Aorta (tissue), 5 donors: ENCODE measurements around the gene VSIG4. TPM values are rescaled to one million over a fixed set of nuclear protein-coding genes. Genes with fewer than 3 reads are reported as not detected.

Experiments
- ATAC-seq: fragments of 200-7000 bp; cut with Tn5 transposase; one replicate; pipeline ENCODE4 v1.9.1; 2022; ENCODE audit warnings: moderate library complexity; ENCODE audit not compliant: low FRiP score
- DNase-seq, 2 donors: peaks; one replicate each; pipeline ENCODE4 v3.0.0-alpha.2; 2020
- H3K27ac ChIP-seq, 2 donors: one replicate each; pipeline ENCODE4 v1.5.1; 2013; ENCODE audit warnings: low read length in 2 of 2, mild to moderate bottlenecking in 2 of 2, moderate library complexity in 2 of 2, control low read depth in 1 of 2, inconsistent platforms in 1 of 2, low read depth in 1 of 2
- H3K27me3 ChIP-seq, 2 donors: one replicate each; pipeline ENCODE4 v1.6.1; 2013; ENCODE audit warnings: control low read depth in 1 of 2, low read length in 1 of 2, mild to moderate bottlenecking in 1 of 2, moderate library complexity in 1 of 2; ENCODE audit not compliant: insufficient read depth in 2 of 2, control insufficient read depth in 1 of 2
- H3K36me3 ChIP-seq, 2 donors: one replicate each; pipeline ENCODE4 v1.6.1; 2013; ENCODE audit warnings: control low read depth in 1 of 2, low read length in 1 of 2, mild to moderate bottlenecking in 1 of 2; ENCODE audit not compliant: insufficient read depth in 2 of 2, control insufficient read depth in 1 of 2
- H3K4me1 ChIP-seq, 2 donors: one replicate each; pipeline ENCODE4 v1.6.1; 2013; ENCODE audit warnings: low read length in 2 of 2, control low read depth in 1 of 2, mild to moderate bottlenecking in 1 of 2, moderate library complexity in 1 of 2; ENCODE audit not compliant: insufficient read depth in 2 of 2, control insufficient read depth in 1 of 2
- H3K4me3 ChIP-seq, 2 donors: one replicate each; pipeline ENCODE4 v1.5.1; 2013; ENCODE audit warnings: low read length in 2 of 2, control low read depth in 1 of 2, mild to moderate bottlenecking in 1 of 2
- H3K9me3 ChIP-seq: one replicate; pipeline ENCODE4 v1.6.1; 2013; ENCODE audit warnings: mild to moderate bottlenecking, low read length; ENCODE audit not compliant: control insufficient read depth
- WGBS, 2 donors: extraction: QIAGEN DNeasy Blood & Tissue Kit; methylation state at CpG; one replicate each; pipeline ENCODE4 v1.1.7; 2013; 5-methylcytosine and 5-hydroxymethylcytosine counted together
- intact Hi-C, 2 donors: fragments of 100-400 bp; cut with DNase I; formaldehyde crosslinking; loops; one replicate each; pipeline versions ENCODE4 v1.14.2 to v1.15.0; 2022
- polyA plus RNA-seq, 2 donors: library from polyadenylated mRNA; stranded (reverse); fragments of 200-250 nt; gene quantifications; one replicate each; pipeline ENCODE4 v1.2.3, GENCODE V29; 2013
- total RNA-seq, 2 donors: library from RNA; stranded (reverse); fragmentation: NEBNext Ultra II Directional; extraction: Animal tissue kit (Norgen Biotek cat#: 25700); gene quantifications; one replicate each; pipeline ENCODE4 v1.2.1, GENCODE V29; 2021
- donor health status: healthy with polysubstance abuse.
- donor health status: Bipolar disorder and iron deficiency.
- donor health status: DM: no; HTN: no; CAD: no.
- donor health status: DM: no; HTN: no; CAD: no.
- donor health status: DM: yes; HTN: yes; CAD: no.

The VSIG4 gene
- total and polyA plus RNA-seq, 4 donors, result 20.6 to 115 (median 109) TPM

DNA sequence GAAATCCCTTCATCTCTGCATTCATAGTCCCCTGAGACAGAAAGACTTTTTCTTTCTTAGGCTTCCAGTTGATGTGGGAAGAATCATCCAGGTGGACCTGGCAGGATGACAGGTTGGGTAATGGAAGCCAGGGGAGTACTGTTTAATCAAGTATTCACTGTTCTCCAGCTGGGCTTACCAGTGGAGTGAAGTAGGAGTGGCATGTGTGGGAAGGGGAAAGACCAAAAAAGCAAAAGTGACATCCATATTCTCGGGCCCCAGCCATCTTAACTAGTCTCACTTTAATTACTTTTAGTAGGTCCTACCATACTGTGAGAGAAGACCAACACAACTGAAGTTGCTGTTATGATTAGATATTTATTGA is 18.5 kb downstream of the VSIG4 start:
- Histone ChIP-seq H3K27me3 (peaks cover 0 to 3% of the 10 kb centered on the region in 2 donors), H3K4me3 (no peak overlapping the region), H3K36me3 (no peaks in the 10 kb centered on the region), H3K4me1 (no peaks in the 10 kb centered on the region), H3K27ac (no peak overlapping the region), H3K9me3 (no peaks in the 10 kb centered on the region)
- WGBS, 2 donors, result 62 to 68% methylated on average over 1 of the region's 1 CpG
- DNase-seq (no peak), ATAC-seq (no peak)
- intact Hi-C loops, result no loop called here

DNA sequence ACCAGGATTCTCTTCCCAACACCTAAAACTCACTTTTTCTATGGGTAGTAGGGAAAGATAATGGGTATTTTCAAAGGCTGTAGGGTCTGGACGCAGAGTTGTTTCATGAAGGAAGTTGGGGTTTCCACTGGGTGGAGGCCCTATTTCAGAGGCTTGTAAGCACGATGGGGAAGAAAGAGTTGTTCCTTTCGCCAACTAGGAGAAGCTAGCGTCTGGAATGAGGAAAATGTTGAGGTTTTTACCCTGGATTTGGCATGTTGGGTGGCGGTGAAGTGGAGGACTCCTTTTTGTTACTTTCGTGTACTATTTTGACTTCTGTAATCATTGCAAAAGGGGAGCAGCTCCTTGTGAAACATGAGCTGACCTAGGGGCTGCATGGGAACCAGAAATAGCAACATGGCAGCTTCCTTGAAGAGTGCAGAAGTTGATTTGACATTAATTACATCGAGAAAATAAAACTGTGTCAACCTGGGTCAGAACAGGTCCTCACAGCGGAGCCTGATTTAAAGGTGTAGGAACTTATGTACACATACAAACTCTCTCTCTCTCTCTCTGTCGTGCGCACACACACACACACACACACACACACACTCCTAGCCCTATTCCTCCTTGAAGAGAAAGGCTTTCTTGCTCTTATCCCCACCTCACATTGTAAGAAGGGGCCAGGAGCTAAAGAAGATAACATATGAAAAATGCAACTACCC is 19.1 kb downstream of the VSIG4 start:
- DNase-seq (no peak), ATAC-seq (no peak)
- Histone ChIP-seq H3K36me3 (no peaks in the 10 kb centered on the region), H3K27me3 (peaks cover 0 to 3% of the 10 kb centered on the region in 2 donors), H3K4me3 (no peak overlapping the region), H3K4me1 (no peaks in the 10 kb centered on the region), H3K9me3 (no peaks in the 10 kb centered on the region), H3K27ac (no peak overlapping the region)
- intact Hi-C loops, result no loop called here
- 48 to 73% methylated on average over 10 of the region's 10 CpGs for WGBS, 2 donors

DNA sequence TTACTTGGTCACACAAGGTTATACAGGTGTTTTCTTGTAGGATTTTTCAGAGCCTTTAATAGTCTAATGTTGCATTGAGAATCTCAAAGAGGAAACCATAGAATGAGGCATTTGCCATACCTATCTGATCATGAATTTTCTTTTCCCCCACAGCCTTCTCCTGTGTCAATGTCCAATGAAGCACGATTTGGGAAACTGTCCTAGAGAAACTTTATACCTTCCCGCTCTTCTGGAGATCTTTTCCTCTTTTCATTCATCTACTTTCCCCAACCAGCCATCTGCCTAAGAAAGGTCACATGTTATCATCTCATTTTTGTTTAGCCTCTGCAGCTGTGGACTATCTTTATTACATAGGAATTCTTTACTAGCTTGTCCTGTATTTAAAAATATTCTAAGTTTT is 19.9 kb downstream of the VSIG4 start:
- Histone ChIP-seq H3K36me3 (no peaks in the 10 kb centered on the region), H3K27me3 (peaks cover 0 to 3% of the 10 kb centered on the region in 2 donors), H3K27ac (no peak overlapping the region), H3K4me3 (no peak overlapping the region), H3K9me3 (no peaks in the 10 kb centered on the region), H3K4me1 (no peaks in the 10 kb centered on the region)
- 73 to 85% methylated on average over 2 of the region's 2 CpGs for WGBS, 2 donors
- DNase-seq, result no peak
- intact Hi-C loops, result no loop called here
- no peak for ATAC-seq

DNA sequence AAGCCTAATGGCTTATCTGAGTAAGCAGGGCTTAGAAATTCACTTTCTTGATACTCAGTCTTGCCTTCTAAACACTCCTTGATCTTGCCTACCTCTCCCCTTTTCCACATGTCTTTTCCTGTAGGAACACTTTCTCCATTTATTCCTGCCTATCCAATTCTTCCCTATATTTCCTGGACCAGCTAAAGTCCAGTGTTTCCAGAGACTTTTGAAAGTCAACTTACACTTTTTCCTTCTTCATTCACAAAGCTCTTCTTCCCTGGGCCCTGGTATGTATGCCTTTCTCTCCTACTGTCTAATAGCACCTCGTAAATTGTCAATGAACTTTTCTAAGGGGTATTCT is 20.6 kb downstream of the VSIG4 start:
- DNase-seq (no peak), ATAC-seq (no peak)
- peaks cover 0 to 3% of the 10 kb centered on the region in 2 donors for H3K27me3 ChIP-seq
- no peak overlapping the region for H3K27ac ChIP-seq
- H3K4me3 ChIP-seq, result no peak overlapping the region
- intact Hi-C loops, result no loop called here
- 54 to 86% methylated on average over 1 of the region's 1 CpG for WGBS, 2 donors
- H3K36me3 ChIP-seq, result no peaks in the 10 kb centered on the region
- no peaks in the 10 kb centered on the region for H3K4me1 ChIP-seq
- no peaks in the 10 kb centered on the region for H3K9me3 ChIP-seq

DNA sequence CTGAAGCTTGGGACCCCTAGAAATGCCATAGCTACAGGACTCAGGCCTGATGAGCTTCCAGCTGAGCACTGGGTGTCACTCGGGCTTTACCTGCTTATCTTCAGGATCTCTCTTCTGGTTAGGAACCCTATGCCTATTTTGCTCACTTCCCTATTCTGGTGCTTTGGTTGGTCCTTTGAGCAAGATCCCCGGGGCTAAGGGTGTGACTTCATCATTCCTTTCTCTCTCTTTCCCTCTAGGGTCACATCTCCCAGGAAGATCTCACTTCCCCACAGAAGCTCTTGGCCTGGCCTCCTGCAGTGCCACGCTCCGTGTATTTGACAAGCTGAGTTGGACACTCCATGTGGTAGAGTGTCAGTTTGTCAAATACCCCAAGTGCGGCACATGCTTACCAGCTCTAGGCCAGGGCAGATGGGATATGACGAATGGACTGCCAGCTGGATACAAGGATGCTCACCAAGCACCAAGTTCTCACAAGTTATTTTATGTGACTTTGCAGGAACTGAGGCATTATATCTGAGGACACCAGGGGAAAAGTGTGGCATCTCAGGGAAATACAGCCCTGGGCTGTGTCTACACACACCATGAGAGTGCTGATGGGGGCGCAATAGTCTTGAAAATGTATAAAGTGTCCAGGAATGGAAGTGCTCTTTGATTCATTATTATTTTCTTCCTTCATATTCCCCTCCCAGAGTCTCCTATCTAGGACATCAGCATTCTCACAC is 21.1 kb downstream of the VSIG4 start:
- H3K4me3 ChIP-seq, result no peak overlapping the region
- ATAC-seq (no peak), DNase-seq (no peak)
- 70 to 81% methylated on average over 7 of the region's 7 CpGs for WGBS, 2 donors
- intact Hi-C loops, result no loop called here
- H3K27ac ChIP-seq, result no peak overlapping the region
- no peaks in the 10 kb centered on the region for H3K36me3 ChIP-seq
- H3K9me3 ChIP-seq, result no peaks in the 10 kb centered on the region
- no peaks in the 10 kb centered on the region for H3K4me1 ChIP-seq
- H3K27me3 ChIP-seq, result peaks cover 0 to 3% of the 10 kb centered on the region in 2 donors

DNA sequence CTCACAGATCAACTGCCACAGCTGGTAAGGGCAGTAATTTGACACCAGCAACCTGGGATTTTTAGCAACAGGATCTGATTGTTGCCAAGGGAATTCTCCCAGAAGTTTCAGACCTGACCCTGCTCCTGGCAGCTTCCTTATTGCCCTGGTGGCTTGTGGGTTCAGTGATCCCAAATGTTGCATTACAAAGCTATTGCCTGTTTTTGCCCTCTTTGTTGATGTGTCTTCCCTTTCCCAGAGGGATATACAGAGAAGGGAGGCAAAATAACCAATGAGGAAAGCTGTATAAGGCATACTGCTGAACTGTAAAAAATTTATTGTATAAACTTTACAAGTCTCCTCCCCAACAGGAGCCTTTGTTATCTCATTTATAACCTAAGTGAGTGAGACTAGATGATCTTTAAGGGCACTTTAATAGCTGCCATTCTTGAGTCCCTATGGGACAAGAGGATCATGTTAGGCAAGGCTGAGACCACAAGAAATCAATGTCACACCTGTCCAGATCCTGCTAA is 22.2 kb downstream of the VSIG4 start:
- Histone ChIP-seq H3K4me1 (no peaks in the 10 kb centered on the region), H3K4me3 (no peak overlapping the region), H3K27ac (no peak overlapping the region), H3K9me3 (no peaks in the 10 kb centered on the region), H3K36me3 (no peaks in the 10 kb centered on the region), H3K27me3 (peaks cover 0 to 3% of the 10 kb centered on the region in 2 donors)
- intact Hi-C loops, result no loop called here
- no peak for ATAC-seq
- no peak for DNase-seq

DNA sequence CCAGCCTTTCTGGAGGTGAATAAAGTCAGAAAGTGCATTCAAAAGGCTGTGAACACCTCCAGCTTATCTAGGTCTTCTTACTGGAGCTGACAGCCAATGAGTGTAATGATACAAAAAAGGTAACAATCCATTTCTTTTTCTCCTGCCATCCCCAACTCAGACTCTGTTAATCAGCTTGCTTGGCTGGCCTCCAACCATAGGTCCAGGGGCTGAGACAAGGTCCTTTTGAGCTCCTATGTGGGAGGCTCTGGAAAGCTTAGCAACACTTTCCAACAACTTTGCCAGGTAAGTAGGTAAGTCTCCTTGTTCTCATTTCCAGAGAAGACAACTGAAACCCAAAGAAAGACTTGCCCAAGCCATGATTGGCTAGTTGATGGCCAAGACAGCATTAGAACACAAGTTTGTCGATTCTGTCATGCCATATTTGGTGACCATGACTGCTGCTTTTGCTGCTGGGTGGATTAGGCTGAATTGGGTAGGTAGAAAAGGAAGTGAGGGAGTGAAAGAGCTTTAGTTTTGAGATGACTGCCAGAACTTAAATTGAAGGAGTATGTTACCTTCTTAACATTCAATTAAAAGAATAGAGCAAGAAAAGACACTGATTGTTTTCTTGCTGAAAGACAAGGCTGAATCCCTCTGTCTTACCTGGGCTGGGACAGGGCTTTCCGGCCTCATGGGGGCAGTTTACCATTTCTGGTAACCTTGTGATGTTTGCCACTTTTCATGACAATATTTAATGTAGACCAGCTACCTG is 22.8 kb downstream of the VSIG4 start:
- H3K27me3 ChIP-seq, result peaks cover 0 to 3% of the 10 kb centered on the region in 2 donors
- 64% methylated on average over 2 of the region's 2 CpGs for WGBS, 2 donors
- DNase-seq (no peak), ATAC-seq (no peak)
- H3K4me1 ChIP-seq, result no peaks in the 10 kb centered on the region
- H3K4me3 ChIP-seq, result no peak overlapping the region
- no peaks in the 10 kb centered on the region for H3K36me3 ChIP-seq
- no peak overlapping the region for H3K27ac ChIP-seq
- no peaks in the 10 kb centered on the region for H3K9me3 ChIP-seq
- intact Hi-C loops, result no loop called here

DNA sequence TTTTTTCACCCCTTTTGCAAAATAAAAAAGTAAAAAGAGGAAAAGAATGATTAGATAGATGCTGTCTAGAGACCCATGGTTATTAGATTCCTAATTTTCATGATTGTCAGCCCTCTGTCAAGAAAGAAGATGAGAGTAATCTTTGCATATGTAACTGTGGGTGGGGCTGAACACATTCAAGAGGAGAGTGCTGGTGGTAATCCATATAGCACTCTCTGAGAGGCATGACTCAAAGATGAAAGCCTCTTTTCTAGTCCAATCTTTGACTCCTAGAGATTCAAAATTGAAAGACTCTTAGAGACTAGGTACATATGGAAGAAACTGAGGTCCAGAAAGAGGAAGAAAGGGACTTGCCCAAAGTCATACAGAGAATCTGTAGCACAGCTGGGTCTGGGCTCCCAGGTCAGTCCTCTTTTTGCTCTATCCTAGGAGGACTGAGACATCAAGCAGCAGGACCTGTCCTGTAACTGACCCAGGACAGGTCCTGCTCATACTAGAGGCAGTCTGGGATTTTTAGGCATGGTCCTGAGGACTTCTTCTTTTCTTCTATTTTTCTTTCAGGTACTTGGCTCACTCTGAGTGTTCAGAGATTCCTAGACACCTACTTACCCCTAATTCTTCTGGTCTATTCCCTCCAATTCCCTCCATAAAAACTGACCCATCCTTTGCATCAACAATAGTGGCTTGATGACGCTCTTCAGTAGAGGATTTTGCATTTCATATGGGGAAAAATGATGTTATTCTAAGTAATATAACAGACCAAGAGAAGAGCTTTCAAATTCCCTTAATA is 23.8 kb downstream of the VSIG4 start:
- intact Hi-C loops, result no loop called here
- H3K27ac ChIP-seq, result no peak overlapping the region
- 29 to 94% methylated on average over 1 of the region's 1 CpG for WGBS, 2 donors
- H3K4me3 ChIP-seq, result no peak overlapping the region
- no peaks in the 10 kb centered on the region for H3K4me1 ChIP-seq
- no peaks in the 10 kb centered on the region for H3K9me3 ChIP-seq
- H3K36me3 ChIP-seq, result no peaks in the 10 kb centered on the region
- H3K27me3 ChIP-seq, result peaks cover 0 to 3% of the 10 kb centered on the region in 2 donors
- no peak for DNase-seq
- ATAC-seq, result no peak
